ENCODE results near the gene FBXO48.

DNA sequence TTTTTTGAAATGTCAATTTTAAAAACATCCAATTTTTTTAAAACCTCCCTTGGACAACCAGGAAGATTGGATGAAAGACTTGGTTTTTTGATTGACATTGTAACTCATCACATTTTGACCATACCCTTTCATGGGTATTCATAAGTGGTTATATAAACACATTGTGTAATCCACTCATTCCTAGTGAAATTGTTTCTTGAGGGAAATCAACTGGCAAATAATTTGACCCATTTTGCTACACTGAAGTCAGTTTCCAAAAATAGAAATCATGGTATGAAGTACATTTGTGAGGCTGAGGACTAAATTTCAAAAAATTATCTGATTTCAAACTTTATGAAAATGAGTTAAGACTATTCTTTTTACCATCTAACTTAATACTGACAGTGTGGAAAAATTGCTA is 31.5 kb downstream of the FBXO48 start:
- TF ChIP-seq CTCF (IDR thresholded peaks at IDR 0.05) (no peak), POLR2A (IDR thresholded peaks at IDR 0.05) (no peak), POLR2AphosphoS5 (IDR thresholded peaks at IDR 0.05) (no peak)
